ENCODE data around the gene ADH1C. TPM values are rescaled to one million over a fixed set of nuclear protein-coding genes. Genes with fewer than 3 reads are reported as not detected.

Gene ADH1C
- total RNA-seq, 1 donor from 2014 or later: 21.8 TPM

DNA sequence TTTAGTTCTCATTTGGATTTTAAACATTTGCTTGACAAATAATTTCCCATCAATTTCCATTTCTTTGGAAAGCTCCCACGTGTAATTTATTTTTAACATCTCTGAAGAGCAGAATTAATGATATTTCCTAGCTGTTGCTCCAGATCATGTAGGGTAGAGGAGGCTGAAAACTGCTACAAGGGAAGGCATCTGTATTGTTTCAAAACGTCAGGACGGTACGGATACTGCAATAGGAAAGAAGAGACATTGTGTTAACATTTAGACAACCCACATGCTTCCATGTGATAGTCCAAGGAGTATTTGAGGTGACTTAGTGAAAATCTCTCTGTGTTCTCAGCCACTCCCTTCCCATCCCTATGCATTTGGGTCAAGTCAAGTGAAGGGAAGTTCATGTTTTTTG is 16.0 kb downstream of the ADH1C start:
- TF ChIP-seq, protein P1, sequence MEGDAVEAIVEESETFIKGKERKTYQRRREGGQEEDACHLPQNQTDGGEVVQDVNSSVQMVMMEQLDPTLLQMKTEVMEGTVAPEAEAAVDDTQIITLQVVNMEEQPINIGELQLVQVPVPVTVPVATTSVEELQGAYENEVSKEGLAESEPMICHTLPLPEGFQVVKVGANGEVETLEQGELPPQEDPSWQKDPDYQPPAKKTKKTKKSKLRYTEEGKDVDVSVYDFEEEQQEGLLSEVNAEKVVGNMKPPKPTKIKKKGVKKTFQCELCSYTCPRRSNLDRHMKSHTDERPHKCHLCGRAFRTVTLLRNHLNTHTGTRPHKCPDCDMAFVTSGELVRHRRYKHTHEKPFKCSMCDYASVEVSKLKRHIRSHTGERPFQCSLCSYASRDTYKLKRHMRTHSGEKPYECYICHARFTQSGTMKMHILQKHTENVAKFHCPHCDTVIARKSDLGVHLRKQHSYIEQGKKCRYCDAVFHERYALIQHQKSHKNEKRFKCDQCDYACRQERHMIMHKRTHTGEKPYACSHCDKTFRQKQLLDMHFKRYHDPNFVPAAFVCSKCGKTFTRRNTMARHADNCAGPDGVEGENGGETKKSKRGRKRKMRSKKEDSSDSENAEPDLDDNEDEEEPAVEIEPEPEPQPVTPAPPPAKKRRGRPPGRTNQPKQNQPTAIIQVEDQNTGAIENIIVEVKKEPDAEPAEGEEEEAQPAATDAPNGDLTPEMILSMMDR (conservative IDR thresholded peaks at IDR 0.05): no peak
- Mint-ChIP-seq H3K4me1 (ENCODE audit: unreplicated experiment) (no peaks in the 10 kb centered on the region), H3K4me3 (no peak overlapping the region), H3K36me3 (no peaks in the 10 kb centered on the region), H3K27ac (no peak overlapping the region), H3K27me3 (peaks cover 6% of the 10 kb centered on the region), H3K9me3 (peaks cover 4% of the 10 kb centered on the region)
- DNase-seq (ENCODE audit: extremely low spot score, unreplicated experiment): no peak

DNA sequence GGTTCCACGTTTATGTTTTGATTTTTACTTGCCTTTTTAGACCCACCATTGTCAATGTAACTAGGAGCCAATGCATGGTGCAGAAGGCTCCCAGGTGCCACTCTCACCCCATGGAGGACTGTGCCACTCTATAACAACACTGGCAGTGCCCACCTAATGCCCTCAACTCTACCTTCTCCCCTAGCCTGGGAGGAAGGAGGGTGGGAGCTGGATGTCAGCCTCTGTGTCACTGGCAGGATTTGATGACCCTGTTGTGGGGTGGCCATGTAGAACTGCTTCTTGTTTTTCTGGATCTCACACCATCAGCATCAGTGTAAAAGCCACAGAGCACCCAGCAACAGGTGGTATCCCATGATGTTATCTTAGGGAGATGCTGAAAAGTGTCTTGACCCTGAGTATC is 17.7 kb downstream of the ADH1C start:
- DNase-seq (ENCODE audit: extremely low spot score, unreplicated experiment): no peak
- no peak overlapping the region for H3K4me3 Mint-ChIP-seq
- no peak overlapping the region for H3K27ac Mint-ChIP-seq
- H3K9me3 Mint-ChIP-seq: peaks cover 4% of the 10 kb centered on the region
- TF ChIP-seq, protein P1 (conservative IDR thresholded peaks at IDR 0.05): no peak
- no peaks in the 10 kb centered on the region for H3K4me1 Mint-ChIP-seq (ENCODE audit: unreplicated experiment)
- peaks cover 6% of the 10 kb centered on the region for H3K27me3 Mint-ChIP-seq
- no peaks in the 10 kb centered on the region for H3K36me3 Mint-ChIP-seq

DNA sequence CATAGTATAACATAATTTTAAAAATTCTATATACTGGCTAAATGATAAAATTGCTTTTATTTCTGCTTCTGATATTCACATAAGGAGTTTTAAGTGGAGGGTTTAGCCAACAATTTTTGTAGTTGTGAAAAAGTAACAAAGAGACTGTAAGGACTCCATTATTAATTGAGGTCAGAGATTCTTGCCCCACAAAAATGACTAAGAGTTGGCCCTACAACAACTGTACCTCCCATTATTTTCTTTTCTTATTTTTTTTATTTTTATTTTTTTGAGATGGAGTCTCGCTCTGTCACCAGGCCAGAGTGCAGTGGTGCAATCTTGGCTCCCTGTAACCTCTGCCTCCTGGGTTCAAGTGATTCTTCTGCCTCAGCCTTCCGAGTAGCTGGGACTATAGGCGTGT is 21.9 kb downstream of the ADH1C start:
- DNase-seq (ENCODE audit: extremely low spot score, unreplicated experiment): no peak
- Mint-ChIP-seq H3K36me3 (no peaks in the 10 kb centered on the region), H3K4me1 (ENCODE audit: unreplicated experiment) (no peaks in the 10 kb centered on the region), H3K4me3 (no peak overlapping the region), H3K9me3 (peaks cover 4% of the 10 kb centered on the region), H3K27ac (no peak overlapping the region), H3K27me3 (peaks cover 3% of the 10 kb centered on the region)
- TF ChIP-seq, protein P1 (conservative IDR thresholded peaks at IDR 0.05): no peak

DNA sequence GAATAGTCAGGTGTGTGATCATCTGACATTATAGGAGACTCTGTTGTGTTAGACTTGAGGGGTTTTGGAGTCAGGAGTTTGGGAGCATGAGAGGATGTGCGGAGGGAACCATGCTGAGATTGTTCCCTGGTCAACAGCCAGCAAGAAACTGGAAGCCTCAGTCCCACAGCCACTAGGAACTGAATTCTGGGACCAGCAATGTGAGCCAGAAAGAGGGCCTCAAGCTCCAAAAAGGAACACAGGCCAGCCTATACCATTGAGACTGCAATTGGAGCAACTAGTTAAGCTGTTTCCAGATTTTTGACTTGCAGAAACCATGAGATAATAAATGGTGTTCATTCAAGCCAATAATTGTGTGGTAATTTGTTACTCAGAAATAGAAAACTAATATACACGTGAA is 22.7 kb downstream of the ADH1C start:
- Mint-ChIP-seq H3K27me3 (no peaks in the 10 kb centered on the region), H3K27ac (no peak overlapping the region), H3K4me1 (ENCODE audit: unreplicated experiment) (no peaks in the 10 kb centered on the region), H3K36me3 (no peaks in the 10 kb centered on the region), H3K4me3 (no peak overlapping the region), H3K9me3 (peaks cover 4% of the 10 kb centered on the region)
- TF ChIP-seq, protein P1 (conservative IDR thresholded peaks at IDR 0.05): no peak
- no peak for DNase-seq (ENCODE audit: extremely low spot score, unreplicated experiment)

DNA sequence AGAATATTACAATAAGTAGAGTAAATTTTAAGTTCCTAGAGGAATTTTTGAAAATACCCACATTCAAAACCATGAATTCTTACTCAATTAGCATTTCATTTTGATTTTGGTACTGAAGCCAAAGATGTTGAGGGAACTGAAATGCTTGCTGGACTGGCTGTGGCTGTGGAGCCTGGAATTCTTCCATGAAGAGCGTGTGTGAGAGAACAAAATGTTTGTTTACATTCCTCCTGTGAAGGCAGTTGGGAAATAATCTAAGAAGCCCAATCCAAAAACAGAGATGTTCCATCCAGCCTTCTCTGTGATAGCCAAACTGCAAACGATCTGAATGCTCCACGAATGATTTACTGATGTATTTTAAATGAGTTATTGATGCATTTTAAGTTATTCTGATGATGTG is 27.6 kb downstream of the ADH1C start:
- Mint-ChIP-seq H3K4me1 (ENCODE audit: unreplicated experiment) (no peaks in the 10 kb centered on the region), H3K36me3 (no peaks in the 10 kb centered on the region), H3K27ac (no peak overlapping the region), H3K27me3 (no peaks in the 10 kb centered on the region), H3K4me3 (no peak overlapping the region), H3K9me3 (no peaks in the 10 kb centered on the region)
- DNase-seq (ENCODE audit: extremely low spot score, unreplicated experiment): no peak
- TF ChIP-seq, protein P1 (conservative IDR thresholded peaks at IDR 0.05): no peak

- Mint-ChIP-seq H3K9me3 (no peaks in the 10 kb centered on the region), H3K27ac (no peak overlapping the region), H3K36me3 (no peaks in the 10 kb centered on the region), H3K4me1 (ENCODE audit: unreplicated experiment) (no peaks in the 10 kb centered on the region), H3K4me3 (no peak overlapping the region), H3K27me3 (no peaks in the 10 kb centered on the region)
- TF ChIP-seq, protein P1 (conservative IDR thresholded peaks at IDR 0.05): no peak
- no peak for DNase-seq (ENCODE audit: extremely low spot score, unreplicated experiment)
Observed at GRCh38 chr4:99324361-99324760, 28.2 kb downstream of the ADH1C start.

Data from type B pancreatic cell (in vitro differentiated cells).